Muscle layer of colon (tissue), 2 donors: ENCODE results near the gene CELSR1.

Experiments
- H3K27ac ChIP-seq: one replicate; pipeline ENCODE4 v1.7.0; 2013; ENCODE audit warnings: low read depth, mild to moderate bottlenecking, low read length, moderate library complexity
- H3K27me3 ChIP-seq, 2 donors: one replicate each; pipeline ENCODE4 v1.7.0; 2013; ENCODE audit warnings: low read length in 2 of 2, mild to moderate bottlenecking in 2 of 2; ENCODE audit not compliant: insufficient read depth in 2 of 2, control insufficient read depth in 1 of 2
- H3K36me3 ChIP-seq: one replicate; pipeline ENCODE4 v1.7.0; 2013; ENCODE audit warnings: mild to moderate bottlenecking, low read length; ENCODE audit not compliant: insufficient read depth
- H3K4me1 ChIP-seq: one replicate; pipeline ENCODE4 v1.7.0; 2013; ENCODE audit warnings: mild to moderate bottlenecking, low read length; ENCODE audit not compliant: insufficient read depth
- H3K4me3 ChIP-seq, 2 donors: one replicate each; pipeline ENCODE4 v1.7.0; 2013; ENCODE audit warnings: low read length in 2 of 2, low read depth in 1 of 2, mild to moderate bottlenecking in 1 of 2, moderate library complexity in 1 of 2
- H3K9ac ChIP-seq: one replicate; pipeline ENCODE4 v1.7.0; 2013; ENCODE audit warnings: low read length
- H3K9me3 ChIP-seq: one replicate; pipeline ENCODE4 v1.7.0; 2013; ENCODE audit warnings: mild to moderate bottlenecking, low read length
- donor health status: abdominal sarcoma.
- donor health status: Adenocarcinoma of cecum.

CELSR1 gene

DNA sequence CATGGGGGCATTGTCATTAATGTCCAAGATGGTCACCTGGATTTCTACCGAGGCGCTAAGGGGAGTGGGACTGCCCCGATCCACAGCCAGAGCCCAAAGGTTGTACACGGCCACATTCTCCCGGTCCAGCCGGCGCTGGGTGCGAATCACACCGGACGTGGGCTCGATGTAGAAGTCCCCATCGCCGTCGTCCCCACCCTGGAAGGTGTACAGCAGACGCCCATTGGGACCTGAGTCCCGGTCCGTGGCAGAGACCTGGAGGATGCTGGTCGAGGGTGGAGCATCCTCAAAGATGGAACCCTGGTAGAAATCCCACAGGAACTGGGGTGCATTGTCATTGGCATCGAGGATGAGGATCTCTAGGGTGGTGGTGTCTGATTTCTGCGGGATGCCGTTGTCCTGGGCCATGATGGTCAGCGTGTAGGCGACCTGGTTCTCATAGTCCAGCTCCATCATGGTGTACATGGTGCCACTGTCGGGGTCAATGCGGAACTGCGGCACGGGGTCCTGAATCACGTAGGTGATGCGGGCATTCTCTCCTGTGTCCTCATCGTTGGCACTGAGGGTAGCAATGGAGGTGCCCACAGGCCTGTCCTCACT is 3.1 kb downstream of the CELSR1 start:
- Histone ChIP-seq H3K4me1 (peaks cover 4% of the 10 kb centered on the region), H3K36me3 (no peaks in the 10 kb centered on the region), H3K9ac (no peak overlapping the region), H3K4me3 (no peak overlapping the region), H3K27me3 (peaks cover 13 to 23% of the 10 kb centered on the region in 2 donors), H3K9me3 (no peaks in the 10 kb centered on the region), H3K27ac (no peak overlapping the region)

DNA sequence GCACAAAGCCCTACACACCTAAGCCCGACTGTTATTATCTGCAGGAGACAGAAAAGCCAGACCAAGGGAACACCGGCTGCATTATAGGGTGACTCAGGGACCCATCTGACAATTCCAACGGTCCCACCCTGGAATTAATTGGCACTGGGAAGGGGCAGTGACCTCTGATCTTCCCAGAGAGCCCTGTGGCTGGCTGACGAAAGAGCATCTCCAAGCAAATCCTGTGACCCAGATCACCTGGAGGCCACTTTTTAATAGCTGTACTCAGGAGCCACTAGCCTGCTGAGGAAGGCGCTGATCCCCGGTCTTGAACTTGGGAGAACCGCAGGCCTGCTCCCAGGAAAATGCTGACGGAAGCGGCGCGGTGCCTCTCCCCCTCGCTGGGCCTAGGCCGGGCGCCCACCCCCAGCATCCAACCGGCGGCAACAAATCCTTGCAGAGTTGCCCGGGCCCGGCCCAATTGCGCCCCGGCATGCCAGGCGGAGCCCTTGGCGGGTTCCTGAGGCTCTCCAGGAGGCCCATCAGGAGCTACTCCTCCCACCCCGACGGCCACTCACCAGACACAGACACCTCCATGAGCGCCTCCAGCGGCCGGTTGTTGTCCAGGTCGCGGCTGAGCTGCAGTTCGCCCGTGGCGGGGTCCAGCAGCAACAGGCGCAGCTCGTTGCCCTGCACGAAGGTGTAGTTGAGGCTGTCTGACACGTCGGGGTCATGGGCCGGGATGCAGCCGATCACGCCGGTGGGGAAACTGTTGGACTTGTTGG is 4.2 kb downstream of the CELSR1 start:
- no peak overlapping the region for H3K27ac ChIP-seq
- no peak overlapping the region for H3K4me3 ChIP-seq
- H3K27me3 ChIP-seq = peaks cover 2 to 13% of the 10 kb centered on the region in 2 donors
- H3K4me1 ChIP-seq = no peaks in the 10 kb centered on the region
- H3K9ac ChIP-seq = no peak overlapping the region
- no peaks in the 10 kb centered on the region for H3K36me3 ChIP-seq
- H3K9me3 ChIP-seq = no peaks in the 10 kb centered on the region

DNA sequence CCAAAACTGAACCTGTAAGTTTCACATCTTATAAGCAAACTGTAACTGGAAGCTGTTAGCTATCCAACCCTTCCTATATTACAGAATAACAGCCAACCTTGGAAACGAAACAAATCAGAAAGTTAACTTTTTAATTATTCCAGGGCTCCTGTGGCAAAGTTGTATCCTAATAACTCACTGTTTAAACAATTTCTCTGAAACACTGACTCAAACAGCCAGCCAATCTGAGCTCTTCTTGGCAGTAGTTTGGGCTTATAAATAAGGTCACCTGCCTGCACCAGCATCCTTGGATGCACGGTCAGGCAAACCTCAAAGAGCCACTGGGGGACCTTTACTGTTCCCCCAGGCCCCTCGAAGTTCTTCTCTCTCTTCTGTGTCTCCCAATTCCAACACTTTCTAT is 5.0 kb downstream of the CELSR1 start:
- H3K27me3 ChIP-seq = peaks cover 0 to 6% of the 10 kb centered on the region in 2 donors
- no peaks in the 10 kb centered on the region for H3K36me3 ChIP-seq
- no peak overlapping the region for H3K27ac ChIP-seq
- H3K4me1 ChIP-seq = no peaks in the 10 kb centered on the region
- no peaks in the 10 kb centered on the region for H3K9me3 ChIP-seq
- no peak overlapping the region for H3K4me3 ChIP-seq
- H3K9ac ChIP-seq = no peak overlapping the region

DNA sequence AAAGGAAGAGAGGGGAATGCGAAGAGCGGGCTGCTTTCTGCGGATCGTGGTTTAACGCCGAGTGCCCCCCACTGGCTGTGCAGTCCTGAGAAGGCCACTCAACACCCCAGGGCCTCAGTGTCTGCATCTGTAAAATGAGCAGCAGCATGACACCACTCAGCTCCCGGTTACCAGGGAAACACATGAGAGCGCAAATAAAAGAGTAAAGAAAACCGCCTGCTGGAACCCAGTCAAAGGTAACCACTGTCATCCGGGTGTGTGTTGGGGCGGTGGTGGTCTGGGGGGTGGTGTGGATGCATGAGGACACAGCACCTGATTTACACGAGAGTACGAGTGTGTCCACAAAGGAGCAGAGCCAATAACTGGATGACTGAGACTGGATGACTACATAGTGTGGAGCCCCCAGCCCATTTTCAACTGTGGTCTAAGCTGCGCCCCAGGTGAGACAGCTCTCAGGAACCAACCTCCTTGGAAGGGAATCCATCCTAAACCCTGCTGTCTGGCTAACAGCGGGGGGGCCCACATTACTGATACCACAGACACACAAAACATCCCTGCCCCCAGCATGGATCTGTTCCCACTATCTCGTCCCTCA is 5.7 kb downstream of the CELSR1 start:
- no peak overlapping the region for H3K9ac ChIP-seq
- H3K4me1 ChIP-seq = no peaks in the 10 kb centered on the region
- H3K36me3 ChIP-seq = no peaks in the 10 kb centered on the region
- H3K4me3 ChIP-seq = no peak overlapping the region
- H3K27ac ChIP-seq = no peak overlapping the region
- no peaks in the 10 kb centered on the region for H3K9me3 ChIP-seq
- peaks cover 0 to 6% of the 10 kb centered on the region in 2 donors for H3K27me3 ChIP-seq

DNA sequence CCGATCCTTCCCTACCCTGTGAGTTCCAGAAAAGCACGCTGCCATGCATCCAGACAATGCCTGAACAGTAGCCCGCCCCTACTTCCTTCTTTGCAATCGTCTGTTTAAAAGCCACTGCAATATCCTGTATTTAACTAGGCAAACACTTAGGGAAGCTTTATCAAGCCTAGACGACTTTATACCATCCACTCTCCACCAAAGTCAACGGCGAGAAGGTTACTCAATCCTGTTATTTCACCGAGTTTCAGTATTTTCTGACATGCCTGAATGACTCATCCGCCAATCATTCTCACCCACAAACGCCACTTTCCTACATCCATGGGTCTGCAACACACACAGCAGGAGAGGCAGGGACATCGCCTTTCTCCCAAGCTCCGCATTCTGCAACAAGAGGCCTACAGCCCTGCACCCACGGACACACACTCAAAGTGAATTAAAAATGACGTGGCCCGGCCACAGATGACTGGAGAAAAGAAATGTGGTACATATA is 9.3 kb downstream of the CELSR1 start:
- H3K4me3 ChIP-seq = no peak overlapping the region
- H3K9ac ChIP-seq = no peak overlapping the region
- H3K4me1 ChIP-seq = no peaks in the 10 kb centered on the region
- H3K27ac ChIP-seq = no peak overlapping the region
- H3K36me3 ChIP-seq = no peaks in the 10 kb centered on the region
- no peaks in the 10 kb centered on the region for H3K27me3 ChIP-seq
- no peaks in the 10 kb centered on the region for H3K9me3 ChIP-seq

DNA sequence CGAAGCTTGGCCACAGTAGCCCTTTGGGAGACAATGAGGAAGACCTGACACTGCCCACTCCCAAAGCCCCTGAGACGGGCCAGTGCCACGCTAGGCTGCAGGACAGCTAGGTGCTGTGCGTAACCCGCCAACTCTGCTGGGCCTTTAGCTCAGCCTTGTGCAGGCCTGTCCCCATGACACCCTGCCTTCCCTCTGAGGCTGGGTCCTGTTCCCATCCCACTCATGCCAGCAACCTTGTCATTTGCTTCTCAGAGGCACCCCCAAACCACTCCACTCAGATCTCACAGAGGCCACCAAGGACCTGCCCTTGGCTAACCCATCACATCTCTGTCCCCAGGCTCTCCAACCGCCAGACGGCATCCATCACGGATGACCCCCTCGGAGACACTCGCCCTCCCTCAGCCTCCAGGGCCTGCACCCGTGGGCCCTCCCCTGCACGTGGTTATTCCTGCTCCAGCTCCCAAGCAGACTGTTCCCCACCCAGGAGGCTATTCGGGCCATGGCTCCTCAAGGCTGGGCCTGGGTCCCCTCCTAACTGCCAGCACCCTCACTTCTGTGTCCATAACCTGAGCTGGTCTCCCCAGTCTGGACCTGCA is 11.1 kb downstream of the CELSR1 start:
- H3K27me3 ChIP-seq = no peaks in the 10 kb centered on the region
- no peak overlapping the region for H3K27ac ChIP-seq
- no peak overlapping the region for H3K4me3 ChIP-seq
- no peaks in the 10 kb centered on the region for H3K4me1 ChIP-seq
- H3K9ac ChIP-seq = no peak overlapping the region
- no peaks in the 10 kb centered on the region for H3K9me3 ChIP-seq
- no peaks in the 10 kb centered on the region for H3K36me3 ChIP-seq

DNA sequence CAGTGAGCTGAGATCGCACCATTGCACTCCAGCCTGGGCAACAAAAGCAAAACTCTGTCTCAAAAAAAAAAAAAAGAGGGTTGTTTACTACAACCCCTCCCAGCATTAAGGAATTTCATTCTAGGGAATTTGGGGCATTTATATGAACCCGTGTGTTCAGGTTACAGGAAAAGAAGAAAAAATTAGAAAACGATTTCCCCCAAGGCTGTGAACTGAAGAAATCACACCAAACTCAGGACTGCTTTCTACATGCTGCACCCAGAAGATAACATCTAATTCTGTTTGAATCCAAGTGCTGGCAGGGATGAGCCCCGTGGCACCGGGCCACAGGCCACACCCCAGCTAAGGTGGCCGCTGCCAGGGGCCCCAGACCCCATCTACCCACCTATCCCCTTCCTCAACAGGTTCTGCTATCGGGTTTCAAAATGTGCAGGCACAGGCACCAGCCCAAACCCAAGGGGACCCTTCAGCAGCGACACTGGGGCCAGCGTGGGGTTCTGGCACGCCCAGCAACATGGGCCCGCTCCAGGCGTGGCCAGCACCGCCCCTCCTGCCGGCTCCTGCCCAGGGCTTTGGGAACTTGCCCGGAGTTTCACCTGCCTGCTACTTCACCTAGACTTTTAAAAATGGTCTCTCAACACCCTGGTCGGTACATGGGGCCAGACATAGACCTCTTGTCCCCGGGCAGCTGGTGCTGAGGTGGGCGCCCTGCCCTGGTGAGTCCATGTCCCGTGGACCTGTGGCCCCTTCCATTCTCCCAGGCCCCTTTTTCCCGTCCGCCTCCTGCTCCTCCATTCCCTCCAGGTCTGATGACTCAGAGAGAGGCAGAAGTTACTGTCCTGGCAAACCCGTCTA is 11.8 kb downstream of the CELSR1 start:
- Histone ChIP-seq H3K27me3 (no peaks in the 10 kb centered on the region), H3K9me3 (no peaks in the 10 kb centered on the region), H3K4me1 (no peaks in the 10 kb centered on the region), H3K4me3 (no peak overlapping the region), H3K9ac (no peak overlapping the region), H3K27ac (no peak overlapping the region), H3K36me3 (no peaks in the 10 kb centered on the region)

DNA sequence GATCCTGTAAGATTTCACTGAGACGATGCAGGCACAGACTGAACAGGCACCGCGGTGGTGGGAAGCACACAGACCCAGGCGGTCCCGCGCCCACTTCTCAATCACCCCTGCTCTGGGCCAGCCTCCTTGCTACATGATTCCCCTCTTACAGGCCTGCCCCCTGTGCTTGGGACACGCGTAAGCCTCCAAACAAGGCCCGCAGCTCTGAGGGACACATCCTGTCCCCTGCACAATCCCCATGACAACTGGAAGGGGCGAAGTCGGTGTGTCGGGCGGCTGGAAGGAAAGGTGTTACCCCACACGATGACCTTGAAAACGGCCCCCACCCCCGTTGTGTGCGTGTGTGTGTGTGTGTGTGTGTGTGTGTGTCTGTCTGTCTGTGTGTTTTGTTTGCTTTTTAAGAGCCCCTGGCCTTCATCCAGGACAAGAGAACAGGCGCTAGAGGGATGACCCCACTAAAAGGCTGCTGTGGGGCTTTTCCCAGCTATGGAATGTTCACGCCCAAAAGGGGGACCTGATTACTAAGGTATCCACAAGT is 13.1 kb downstream of the CELSR1 start:
- H3K9ac ChIP-seq = no peak overlapping the region
- no peaks in the 10 kb centered on the region for H3K27me3 ChIP-seq
- no peak overlapping the region for H3K27ac ChIP-seq
- no peaks in the 10 kb centered on the region for H3K36me3 ChIP-seq
- no peak overlapping the region for H3K4me3 ChIP-seq
- no peaks in the 10 kb centered on the region for H3K4me1 ChIP-seq
- no peaks in the 10 kb centered on the region for H3K9me3 ChIP-seq

DNA sequence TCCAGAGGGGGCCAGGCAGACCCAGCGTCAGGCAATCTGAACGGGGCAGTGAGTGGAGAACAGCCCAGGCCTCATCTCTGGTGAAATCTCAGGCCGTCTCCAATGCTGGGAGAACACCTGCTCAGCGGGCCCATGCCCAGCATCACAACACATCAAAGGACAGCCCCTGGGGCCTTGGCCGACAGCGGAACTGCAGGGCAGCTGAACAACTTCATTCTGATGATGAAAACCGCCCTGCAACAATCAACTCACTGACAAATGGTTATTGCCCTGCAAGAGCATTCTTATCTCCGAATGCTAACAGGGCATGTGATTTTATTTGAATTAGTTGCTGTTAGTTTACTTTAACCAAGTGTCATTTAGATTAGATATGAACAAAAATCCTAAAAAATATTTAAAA is 14.6 kb downstream of the CELSR1 start:
- H3K4me1 ChIP-seq = no peaks in the 10 kb centered on the region
- H3K27me3 ChIP-seq = no peaks in the 10 kb centered on the region
- H3K9ac ChIP-seq = no peak overlapping the region
- H3K27ac ChIP-seq = no peak overlapping the region
- H3K36me3 ChIP-seq = no peaks in the 10 kb centered on the region
- no peaks in the 10 kb centered on the region for H3K9me3 ChIP-seq
- no peak overlapping the region for H3K4me3 ChIP-seq

DNA sequence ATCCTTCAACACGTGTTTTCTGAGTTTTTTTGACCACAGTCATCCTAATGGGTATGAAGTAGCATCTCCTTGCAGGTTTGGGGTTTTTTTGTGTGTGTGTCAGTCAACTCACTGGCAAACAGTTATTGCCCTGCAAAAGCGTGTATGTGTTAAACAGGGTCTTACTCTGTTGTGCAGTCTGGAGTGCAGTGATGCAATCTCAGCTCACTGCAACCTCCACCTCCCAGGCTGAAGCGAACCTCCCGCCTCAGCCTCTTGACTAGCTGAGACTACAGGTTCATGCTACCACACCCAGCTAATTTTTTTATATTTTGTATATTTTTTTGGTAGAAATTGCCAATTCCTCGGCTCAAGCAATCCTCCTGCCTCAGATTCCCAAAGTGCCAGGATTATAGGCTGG is 15.4 kb downstream of the CELSR1 start:
- Histone ChIP-seq H3K27ac (no peak overlapping the region), H3K9ac (no peak overlapping the region), H3K36me3 (no peaks in the 10 kb centered on the region), H3K9me3 (no peaks in the 10 kb centered on the region), H3K4me3 (no peak overlapping the region), H3K27me3 (no peaks in the 10 kb centered on the region), H3K4me1 (no peaks in the 10 kb centered on the region)

DNA sequence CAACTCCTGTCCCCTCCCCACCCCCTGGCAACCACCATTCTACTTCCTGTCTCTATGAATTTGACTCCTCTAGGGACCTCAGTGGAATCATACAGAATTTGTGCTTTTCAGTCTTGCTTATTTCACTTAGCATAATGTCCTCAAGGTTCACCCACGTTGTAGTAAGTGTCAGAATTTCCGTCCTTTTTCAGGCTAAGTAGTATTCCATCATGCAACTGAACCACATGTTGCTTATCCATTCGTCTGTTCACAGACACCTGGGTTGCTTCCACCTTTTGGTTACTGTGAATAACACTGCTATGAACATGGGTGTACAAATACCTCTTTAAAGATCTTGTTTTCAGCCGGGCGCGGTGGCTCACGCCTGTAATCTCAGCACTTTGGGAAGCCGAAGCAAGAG is 16.5 kb downstream of the CELSR1 start:
- Histone ChIP-seq H3K9ac (no peak overlapping the region), H3K9me3 (no peaks in the 10 kb centered on the region), H3K4me1 (no peaks in the 10 kb centered on the region), H3K4me3 (no peak overlapping the region), H3K27ac (no peak overlapping the region), H3K27me3 (no peaks in the 10 kb centered on the region), H3K36me3 (no peaks in the 10 kb centered on the region)
